IMR-90 (cell line): ENCODE measurements around the gene TEX261. TPM values are rescaled to one million over a fixed set of nuclear protein-coding genes. Genes with fewer than 3 reads are reported as not detected.

Experiments used
- ATAC-seq: fragments of 200-7000 bp; cut with Tn5 transposase; 2 replicates; pipeline ENCODE4 v1.9.1; 2020; ENCODE audit warnings: low read depth, mild to moderate bottlenecking, moderate library complexity
- BruUV-seq: library from RNA; stranded (reverse); fragments of 400-500 nt; replicated peaks from 2 replicates; lab custom pipeline; 2021; lab: Mats Ljungman, UMichigan
- CTCF ChIA-PET: fragments of 300-600 bp; formaldehyde crosslinking; extraction: SDS; loops from one replicate; lab custom pipeline; 2021; ENCODE audit warnings: antibody characterized with exemption; lab: Yijun Ruan, JAX
- POLR2A ChIA-PET: fragments of 300-600 bp; sonication (Branson Sonifier 250); formaldehyde crosslinking; loops from one replicate; lab custom pipeline; 2022; ENCODE audit warnings: antibody characterized with exemption; ENCODE audit not compliant: unreplicated experiment; lab: Charles Lee
- DNase-seq: peaks from one replicate; pipeline ENCODE4 v3.0.0; 2013
- H2AFZ ChIP-seq: replicated peaks from 2 replicates; pipeline ENCODE3; 2013; ENCODE audit warnings: low read length, mild to moderate bottlenecking; ENCODE audit not compliant: poor library complexity
- H2AK5ac ChIP-seq: 2 replicates; pipeline ENCODE4 v1.6.1; 2013; ENCODE audit warnings: low read depth, low read length, inconsistent platforms
- H2AK9ac ChIP-seq: replicated peaks from 2 replicates; pipeline ENCODE3; 2013; ENCODE audit warnings: mild to moderate bottlenecking, low read depth, low read length, moderate library complexity; ENCODE audit not compliant: poor library complexity
- H2BK120ac ChIP-seq: 2 replicates; pipeline ENCODE4 v1.6.1; 2013; ENCODE audit warnings: low read depth, low read length, inconsistent platforms
- H2BK15ac ChIP-seq: 3 replicates; pipeline ENCODE4 v1.6.1; 2013; ENCODE audit warnings: low read depth, low read length, inconsistent platforms
- H2BK20ac ChIP-seq: 2 replicates; pipeline ENCODE4 v1.6.1; 2013; ENCODE audit warnings: low read depth, mild to moderate bottlenecking, inconsistent platforms, low read length, moderate library complexity
- H2BK5ac ChIP-seq: 2 replicates; pipeline ENCODE4 v1.6.1; 2013; ENCODE audit warnings: mild to moderate bottlenecking, low read depth, low read length, inconsistent platforms; ENCODE audit not compliant: poor library complexity, severe bottlenecking
- H3K14ac ChIP-seq: replicated peaks from 2 replicates; pipeline ENCODE4 v1.6.1; 2013; ENCODE audit warnings: low read depth, low read length, inconsistent platforms
- H3K18ac ChIP-seq: 2 replicates; pipeline ENCODE4 v1.6.1; 2013; ENCODE audit warnings: low read depth, low read length, control low read depth
- H3K23ac ChIP-seq: 2 replicates; pipeline ENCODE4 v1.6.1; 2013; ENCODE audit warnings: low read depth, low read length, inconsistent platforms
- H3K27ac ChIP-seq: 2 replicates; pipeline ENCODE4 v1.5.1; 2013; ENCODE audit warnings: mild to moderate bottlenecking, control low read depth, low read length; ENCODE audit not compliant: insufficient read depth
- H3K27me3 ChIP-seq: 2 replicates; pipeline ENCODE4 v1.6.1; 2013; ENCODE audit warnings: low read length; ENCODE audit not compliant: control insufficient read depth, insufficient read depth
- H3K36me3 ChIP-seq: 2 replicates; pipeline ENCODE4 v1.6.1; 2013; ENCODE audit warnings: low read length, mixed read lengths; ENCODE audit not compliant: control insufficient read depth, insufficient read depth
- H3K4ac ChIP-seq: 2 replicates; pipeline ENCODE4 v1.6.1; 2013; ENCODE audit warnings: low read depth, low read length, inconsistent platforms
- H3K4me1 ChIP-seq: 2 replicates; pipeline ENCODE4 v1.6.1; 2013; ENCODE audit warnings: low read length, mixed read lengths; ENCODE audit not compliant: control insufficient read depth, insufficient read depth
- H3K4me2 ChIP-seq: 2 replicates; pipeline ENCODE4 v1.6.1; 2013; ENCODE audit warnings: low read depth, mild to moderate bottlenecking, control low read depth, low read length, moderate library complexity
- H3K4me3 ChIP-seq: 2 replicates; pipeline ENCODE4 v1.5.1; 2013; ENCODE audit warnings: low read depth, mild to moderate bottlenecking, control low read depth, low read length, moderate library complexity; ENCODE audit not compliant: insufficient read depth
- H3K56ac ChIP-seq: 2 replicates; pipeline ENCODE4 v1.6.1; 2013; ENCODE audit warnings: low read length, inconsistent platforms; ENCODE audit not compliant: insufficient read depth; ENCODE audit errors: extremely low read depth
- H3K79me1 ChIP-seq, 2 experiments: 2 replicates each; pipeline ENCODE4 v1.6.1; 2013; ENCODE audit warnings: low read length in 2 of 2, inconsistent platforms in 1 of 2, low read depth in 1 of 2
- H3K9ac ChIP-seq: 2 replicates; pipeline ENCODE4 v1.6.1; 2013; ENCODE audit warnings: low read depth, low read length, control low read depth
- H3K9me1 ChIP-seq: 2 replicates; pipeline ENCODE4 v1.6.1; 2013; ENCODE audit warnings: low read length, inconsistent platforms; ENCODE audit not compliant: insufficient read depth
- H3K9me3 ChIP-seq: 2 replicates; pipeline ENCODE4 v1.6.1; 2013; ENCODE audit warnings: low read length; ENCODE audit not compliant: control insufficient read depth, insufficient read depth
- H4K20me1 ChIP-seq: 2 replicates; pipeline ENCODE4 v1.6.1; 2013; ENCODE audit warnings: low read length, inconsistent platforms; ENCODE audit not compliant: insufficient read depth
- H4K5ac ChIP-seq: 2 replicates; pipeline ENCODE4 v1.6.1; 2013; ENCODE audit warnings: mild to moderate bottlenecking, low read depth, low read length, control low read depth
- H4K8ac ChIP-seq, 2 experiments: 2 replicates each; pipeline ENCODE4 v1.6.1; 2013; ENCODE audit warnings: low read depth in 2 of 2, low read length in 2 of 2, control low read depth in 1 of 2, inconsistent platforms in 1 of 2
- H4K91ac ChIP-seq: 2 replicates; pipeline ENCODE4 v1.6.1; 2013; ENCODE audit warnings: low read depth, low read length, inconsistent platforms; ENCODE audit not compliant: insufficient read depth
- BHLHE40 ChIP-seq: fragments of 150-350 bp; IDR thresholded peaks from 2 replicates; pipeline ENCODE4 v1.6.1; 2016; ENCODE audit warnings: mild to moderate bottlenecking, low read depth, low read length
- CEBPB ChIP-seq: IDR thresholded peaks from 2 replicates; pipeline ENCODE4 v1.6.1; 2012; ENCODE audit warnings: low read depth, low read length, improper control_type of control experiment
- CHD1 ChIP-seq: IDR thresholded peaks from 2 replicates; pipeline ENCODE4 v1.6.1; 2012; ENCODE audit warnings: low read depth, low read length, improper control_type of control experiment
- FOS ChIP-seq: fragments of 150-350 bp; IDR thresholded peaks from 2 replicates; pipeline ENCODE4 v1.6.1; 2016; ENCODE audit warnings: low read depth, low read length
- MAFK ChIP-seq: IDR thresholded peaks from 2 replicates; pipeline ENCODE4 v1.6.1; 2012; ENCODE audit warnings: low read depth, low read length, improper control_type of control experiment
- MAZ ChIP-seq: IDR thresholded peaks from 2 replicates; pipeline ENCODE4 v1.6.1; 2012; ENCODE audit warnings: low read depth, mild to moderate bottlenecking, low read length, improper control_type of control experiment, moderate library complexity, borderline replicate concordance
- MXI1 ChIP-seq: IDR thresholded peaks from 2 replicates; pipeline ENCODE4 v1.6.1; 2012; ENCODE audit warnings: low read depth, mild to moderate bottlenecking, low read length, moderate library complexity, borderline replicate concordance
- NFE2L2 ChIP-seq: fragments of 150-350 bp; IDR thresholded peaks from 2 replicates; pipeline ENCODE4 v1.6.1; 2016; ENCODE audit warnings: low read depth, mild to moderate bottlenecking, low read length
- POLR2A ChIP-seq: IDR thresholded peaks from 2 replicates; pipeline ENCODE4 v1.6.1; 2012; ENCODE audit warnings: mild to moderate bottlenecking, low read depth, low read length
- RAD21 ChIP-seq: IDR thresholded peaks from 2 replicates; pipeline ENCODE4 v1.6.1; 2012; ENCODE audit warnings: low read length, improper control_type of control experiment
- RCOR1 ChIP-seq: IDR thresholded peaks from 2 replicates; pipeline ENCODE4 v1.6.1; 2012; ENCODE audit warnings: mild to moderate bottlenecking, low read length, improper control_type of control experiment; ENCODE audit not compliant: insufficient replicate concordance
- RFX5 ChIP-seq: IDR thresholded peaks from 2 replicates; pipeline ENCODE4 v1.8.0; 2012; ENCODE audit warnings: low read depth, mild to moderate bottlenecking, low read length, moderate library complexity
- SMC3 ChIP-seq: fragments of 150-350 bp; IDR thresholded peaks from 2 replicates; pipeline ENCODE4 v1.6.1; 2016; ENCODE audit warnings: low read depth, mild to moderate bottlenecking, antibody characterized with exemption, low read length, moderate library complexity
- WGBS, 2 experiments: methylation state at CpG; one replicate each; pipeline versions ENCODE4 v1.1.5 to v1.1.7; 2013; ENCODE audit warnings: missing lambda C conversion rate in 2 of 2; ENCODE audit not compliant: insufficient read length in 1 of 2; ENCODE audit errors: extremely low coverage in 2 of 2; 5-methylcytosine and 5-hydroxymethylcytosine counted together
- dilution Hi-C: fragments of 300-500 bp; cut with HindIII; formaldehyde crosslinking; loops from one replicate; pipeline ENCODE4 v1.14.3; 2018; ENCODE audit warnings: low sequenced_read_pairs; ENCODE audit not compliant: unreplicated experiment
- in situ Hi-C: fragments of 300-500 bp; cut with MboI; formaldehyde crosslinking; loops from 3 replicates; pipeline ENCODE4 v1.14.3; 2019; ENCODE audit warnings: low sequenced_read_pairs, inconsistent platforms, mixed read lengths
- intact Hi-C: fragments of 100-400 bp; cut with micrococcal nuclease; formaldehyde crosslinking; loops from 2 replicates; pipeline ENCODE4 v1.10.0; 2022
- polyA plus RNA-seq, 3 experiments: library from polyadenylated mRNA; depleted of rRNA; stranded (reverse); fragments of >200 nt; gene quantifications; 2 replicates each; pipeline ENCODE4 v1.2.3, GENCODE V29; 2012; ENCODE audit warnings: low replicate concordance in 1 of 3
- total RNA-seq: library from RNA; depleted of rRNA; stranded (reverse); fragments of >200 nt; gene quantifications from 2 replicates; pipeline ENCODE4 v1.2.3, GENCODE V29; 2012
- TF ChIP-seq, protein P1 (sequence below): fragments of 150-350 bp; IDR thresholded peaks from 2 replicates; pipeline ENCODE4 v1.6.1; 2016; ENCODE audit warnings: low read depth, mild to moderate bottlenecking, low read length, moderate library complexity, borderline replicate concordance
- TF ChIP-seq, protein P2 (sequence below): conservative IDR thresholded peaks from 2 replicates; pipeline ENCODE4 v1.5.1; 2012; ENCODE audit warnings: mild to moderate bottlenecking, low read depth, low read length, improper control_type of control experiment
- TF ChIP-seq, protein P3 (sequence below): fragments of 150-350 bp; IDR thresholded peaks from 2 replicates; pipeline ENCODE4 v1.6.1; 2017; ENCODE audit warnings: mild to moderate bottlenecking, antibody characterized with exemption, low read length, low read depth

The TEX261 gene
- total and polyA plus RNA-seq, 2 of the 4 experiments (the other 2 are of a cell fraction): 26.3 to 69.8 TPM

DNA sequence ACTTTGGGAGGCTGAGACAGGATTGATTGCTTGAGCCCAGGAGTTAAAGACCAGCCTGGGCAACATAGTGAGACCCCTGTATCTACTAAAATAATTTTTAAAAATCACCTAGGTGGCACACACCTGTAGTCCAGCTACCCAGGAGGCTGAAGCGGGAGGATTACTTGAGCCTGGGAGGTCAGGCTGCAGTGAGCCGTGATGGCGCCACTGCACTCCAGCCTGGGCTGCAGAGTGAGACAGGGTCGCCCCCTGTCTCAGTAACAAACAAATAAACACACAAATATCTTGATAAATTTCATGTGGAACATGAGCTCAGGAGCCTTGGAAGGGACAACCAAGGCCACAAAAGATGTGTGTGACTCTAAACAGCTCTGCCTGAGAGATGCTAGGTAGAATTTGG lies 28.0 kb downstream of the TEX261 start:
- Histone ChIP-seq H3K18ac (no peak overlapping the region), H4K8ac (no peak overlapping the region), H2AK5ac (no peak overlapping the region), H3K27ac (no peak overlapping the region), H4K20me1 (no peaks in the 10 kb centered on the region), H2BK5ac (no peak overlapping the region), H3K36me3 (no peaks in the 10 kb centered on the region), H3K56ac (no peak overlapping the region), H3K9me1 (no peaks in the 10 kb centered on the region), H3K4ac (no peak overlapping the region), H3K23ac (no peak overlapping the region), H3K14ac (no peak overlapping the region), H4K5ac (no peak overlapping the region), H3K4me2 (no peak overlapping the region), H3K9ac (no peak overlapping the region), H2AK9ac (no peak overlapping the region), H3K4me3 (no peak overlapping the region), H3K4me1 (no peaks in the 10 kb centered on the region), H2BK15ac (no peak overlapping the region), H3K9me3 (no peaks in the 10 kb centered on the region), H2BK120ac (no peak overlapping the region), H4K91ac (no peak overlapping the region), H2AFZ (no peak overlapping the region), H3K79me1 (no peaks in the 10 kb centered on the region), H2BK20ac (no peak overlapping the region), H3K27me3 (peaks cover 5% of the 10 kb centered on the region; the same call in 1 of the 2 replicates)
- 100% methylated on average over 1 of the region's 4 CpGs; no CpG with 5 or more reads in 1 of the 2 experiments for WGBS, 2 experiments
- ChIA-PET CTCF (interaction anchor here (0.6 to 2.3 kb wide), 5 partner anchors 18 to 717 kb away, joined by 4 to 18 read pairs (median 6); no protein-coding TSS in a partner anchor), POLR2A (interaction anchor here (0.6 kb wide), 1 partner anchor 21 kb away, joined by 4 read pairs; no protein-coding TSS in a partner anchor)
- BruUV-seq: no TSS peak
- in situ Hi-C loops (no loop called here), intact Hi-C loops (no loop called here), dilution Hi-C loops (no loop called here)
- DNase-seq (no peak), ATAC-seq (no peak)
- TF ChIP-seq RCOR1 (no peak), NFE2L2 (no peak), BHLHE40 (no peak), MXI1 (no peak), MAZ (no peak), RFX5 (no peak), POLR2A (no peak), CEBPB (no peak), RAD21 (no peak), CHD1 (no peak), MAFK (no peak), SMC3 (no peak), FOS (no peak)
- TF ChIP-seq, protein P1, sequence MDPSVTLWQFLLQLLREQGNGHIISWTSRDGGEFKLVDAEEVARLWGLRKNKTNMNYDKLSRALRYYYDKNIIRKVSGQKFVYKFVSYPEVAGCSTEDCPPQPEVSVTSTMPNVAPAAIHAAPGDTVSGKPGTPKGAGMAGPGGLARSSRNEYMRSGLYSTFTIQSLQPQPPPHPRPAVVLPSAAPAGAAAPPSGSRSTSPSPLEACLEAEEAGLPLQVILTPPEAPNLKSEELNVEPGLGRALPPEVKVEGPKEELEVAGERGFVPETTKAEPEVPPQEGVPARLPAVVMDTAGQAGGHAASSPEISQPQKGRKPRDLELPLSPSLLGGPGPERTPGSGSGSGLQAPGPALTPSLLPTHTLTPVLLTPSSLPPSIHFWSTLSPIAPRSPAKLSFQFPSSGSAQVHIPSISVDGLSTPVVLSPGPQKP: no peak
- TF ChIP-seq, protein P2, sequence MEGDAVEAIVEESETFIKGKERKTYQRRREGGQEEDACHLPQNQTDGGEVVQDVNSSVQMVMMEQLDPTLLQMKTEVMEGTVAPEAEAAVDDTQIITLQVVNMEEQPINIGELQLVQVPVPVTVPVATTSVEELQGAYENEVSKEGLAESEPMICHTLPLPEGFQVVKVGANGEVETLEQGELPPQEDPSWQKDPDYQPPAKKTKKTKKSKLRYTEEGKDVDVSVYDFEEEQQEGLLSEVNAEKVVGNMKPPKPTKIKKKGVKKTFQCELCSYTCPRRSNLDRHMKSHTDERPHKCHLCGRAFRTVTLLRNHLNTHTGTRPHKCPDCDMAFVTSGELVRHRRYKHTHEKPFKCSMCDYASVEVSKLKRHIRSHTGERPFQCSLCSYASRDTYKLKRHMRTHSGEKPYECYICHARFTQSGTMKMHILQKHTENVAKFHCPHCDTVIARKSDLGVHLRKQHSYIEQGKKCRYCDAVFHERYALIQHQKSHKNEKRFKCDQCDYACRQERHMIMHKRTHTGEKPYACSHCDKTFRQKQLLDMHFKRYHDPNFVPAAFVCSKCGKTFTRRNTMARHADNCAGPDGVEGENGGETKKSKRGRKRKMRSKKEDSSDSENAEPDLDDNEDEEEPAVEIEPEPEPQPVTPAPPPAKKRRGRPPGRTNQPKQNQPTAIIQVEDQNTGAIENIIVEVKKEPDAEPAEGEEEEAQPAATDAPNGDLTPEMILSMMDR: no peak
- TF ChIP-seq, protein P3, sequence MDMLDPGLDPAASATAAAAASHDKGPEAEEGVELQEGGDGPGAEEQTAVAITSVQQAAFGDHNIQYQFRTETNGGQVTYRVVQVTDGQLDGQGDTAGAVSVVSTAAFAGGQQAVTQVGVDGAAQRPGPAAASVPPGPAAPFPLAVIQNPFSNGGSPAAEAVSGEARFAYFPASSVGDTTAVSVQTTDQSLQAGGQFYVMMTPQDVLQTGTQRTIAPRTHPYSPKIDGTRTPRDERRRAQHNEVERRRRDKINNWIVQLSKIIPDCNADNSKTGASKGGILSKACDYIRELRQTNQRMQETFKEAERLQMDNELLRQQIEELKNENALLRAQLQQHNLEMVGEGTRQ: no peak
